GM19324 (cell line): ENCODE data around the gene LOXL3.

Source experiments
- ATAC-seq: cut with Tn5 transposase; IDR thresholded peaks from one replicate; pipeline ENCODE4 v1.9.1; 2021; ENCODE audit warnings: mild to moderate bottlenecking, moderate library complexity; ENCODE audit not compliant: unreplicated experiment, low FRiP score

Gene LOXL3

DNA sequence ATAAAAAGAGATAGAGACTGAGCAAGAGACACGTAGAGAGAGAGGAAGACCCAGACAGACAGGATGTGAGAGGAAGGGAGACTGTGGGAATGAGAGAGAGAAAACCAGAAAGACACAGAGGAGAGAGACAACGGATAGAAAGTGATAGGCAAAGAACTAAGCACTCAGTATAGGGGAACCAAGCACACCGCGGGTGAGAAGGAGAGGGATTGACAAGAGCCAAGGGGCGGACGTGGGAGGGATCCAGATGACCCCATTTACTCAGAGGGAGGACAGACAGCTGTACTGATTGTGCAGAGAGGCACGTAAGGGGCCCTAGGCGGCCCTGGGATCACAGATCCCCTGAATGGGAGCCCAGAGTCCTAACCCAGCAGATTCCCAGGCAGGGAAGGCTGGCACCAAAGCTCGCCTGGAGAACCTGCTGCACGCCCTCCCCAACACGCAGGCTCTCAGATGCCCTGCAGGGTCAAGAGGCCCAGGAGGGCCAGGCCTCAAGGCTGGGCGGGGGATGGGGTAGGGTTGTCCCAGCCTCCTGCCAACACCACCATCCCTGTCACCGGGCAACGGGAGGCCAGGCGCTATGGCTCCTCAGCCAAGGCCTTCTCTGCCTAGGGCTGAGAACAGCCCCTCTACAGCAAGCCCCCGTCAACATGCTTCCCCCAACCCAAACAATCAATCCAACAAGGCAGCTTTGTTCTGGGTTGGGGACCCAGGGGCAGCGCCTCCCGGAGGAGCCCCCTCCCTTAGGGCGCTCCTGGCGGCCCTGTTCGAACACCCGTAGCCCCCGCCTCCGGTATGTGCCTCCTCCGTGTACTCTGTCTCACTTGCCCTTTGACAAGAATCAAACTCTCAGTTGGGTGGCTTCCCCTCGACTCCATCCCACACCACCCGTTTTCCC is 579 bp downstream of the LOXL3 start:
- no peak for ATAC-seq

- ATAC-seq, result no peak
Observed at GRCh38 chr2:74551942-74552913, 1.5 kb downstream of the LOXL3 start.

GRCh38 chr2:74551530-74551929 is 2.2 kb downstream of the LOXL3 start:
- ATAC-seq, result no peak

DNA sequence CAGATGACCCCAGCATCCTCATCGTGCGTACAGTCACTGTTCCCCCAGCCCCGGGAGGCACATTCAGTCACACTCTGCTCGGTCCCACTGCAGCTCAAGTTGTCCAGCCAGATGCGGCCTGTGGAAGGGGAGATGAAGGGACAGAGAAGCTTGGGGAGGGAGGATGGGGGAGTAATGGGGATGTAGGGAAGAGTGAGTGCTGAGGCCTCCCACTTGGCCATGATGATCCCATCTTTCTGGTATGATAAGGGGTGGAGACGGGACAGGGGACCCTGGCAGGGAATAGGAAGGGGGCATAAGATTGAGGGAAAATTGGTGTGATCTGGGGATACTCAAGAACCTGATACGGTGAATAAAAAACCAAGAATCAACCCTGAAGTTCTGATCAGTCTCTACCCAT is 3.5 kb downstream of the LOXL3 start:
- ATAC-seq, result no peak

- ATAC-seq, result no peak
Observed at GRCh38 chr2:74548900-74549826, 4.6 kb downstream of the LOXL3 start.

- no peak for ATAC-seq
Observed at GRCh38 chr2:74548285-74548899, 5.3 kb downstream of the LOXL3 start.

DNA sequence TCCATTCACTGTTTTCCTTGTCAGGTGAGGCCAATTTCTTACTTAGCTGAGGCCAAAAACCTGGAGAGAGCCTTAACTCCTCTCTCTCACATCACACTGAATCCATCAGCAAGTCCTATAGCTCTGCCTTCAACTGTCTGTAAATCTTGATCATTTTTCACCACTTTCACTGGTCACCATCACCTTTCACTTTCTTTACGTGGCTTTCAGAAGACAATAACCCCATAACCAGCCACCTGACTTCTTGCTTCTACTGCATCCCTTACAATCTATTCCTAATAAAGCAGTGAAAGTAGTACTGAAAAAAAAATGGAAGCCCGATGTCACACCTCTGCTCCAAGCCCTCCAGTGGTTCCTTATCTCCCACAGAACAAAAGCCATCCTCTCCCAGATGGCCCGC is 7.7 kb downstream of the LOXL3 start:
- no peak for ATAC-seq

DNA sequence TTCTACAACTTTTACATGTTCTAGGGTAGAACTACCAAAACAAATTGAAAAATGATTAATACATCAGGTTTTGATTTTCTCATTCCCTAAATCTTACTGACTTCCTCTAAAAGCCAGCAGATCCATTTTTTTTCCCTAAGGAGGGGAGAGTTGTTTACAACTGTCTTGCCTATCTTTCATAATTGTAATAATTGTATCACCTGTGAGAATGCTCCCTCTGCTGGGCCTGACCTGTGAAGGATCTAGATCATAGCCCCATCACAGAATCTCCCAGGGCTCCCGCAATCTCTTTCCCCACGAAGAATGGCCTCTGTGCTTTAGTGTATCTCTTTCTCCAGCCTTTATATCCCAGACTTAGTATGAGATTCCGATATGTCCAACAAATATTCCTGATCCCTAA is 9.1 kb downstream of the LOXL3 start:
- no peak for ATAC-seq

- ATAC-seq, result no peak
Observed at GRCh38 chr2:74542978-74543377, 10.8 kb downstream of the LOXL3 start.

GRCh38 chr2:74540291-74540690 is 13.5 kb downstream of the LOXL3 start:
- no peak for ATAC-seq

DNA sequence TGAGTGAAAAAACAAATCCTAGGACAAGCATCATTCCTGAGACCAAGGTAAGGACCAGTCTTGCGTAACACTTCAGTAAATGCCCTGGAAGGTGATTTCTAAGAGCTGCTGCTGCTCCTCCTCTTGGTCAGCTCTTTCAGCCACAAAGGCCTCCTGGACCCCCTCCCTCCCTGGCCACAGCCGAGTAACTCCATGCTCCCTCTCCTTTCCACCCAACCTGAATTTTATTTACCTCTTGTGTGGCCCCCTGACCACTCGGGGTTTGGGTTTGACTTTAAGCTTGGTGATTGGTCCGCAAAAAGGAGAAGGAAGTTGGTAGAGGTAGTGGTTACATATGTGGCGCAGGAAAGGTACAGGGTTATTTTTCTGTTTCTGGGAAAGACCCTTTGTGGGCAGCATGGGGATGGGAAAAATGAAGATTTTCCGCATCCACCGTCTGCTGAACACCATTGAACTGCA is 14.8 kb downstream of the LOXL3 start:
- no peak for ATAC-seq

DNA sequence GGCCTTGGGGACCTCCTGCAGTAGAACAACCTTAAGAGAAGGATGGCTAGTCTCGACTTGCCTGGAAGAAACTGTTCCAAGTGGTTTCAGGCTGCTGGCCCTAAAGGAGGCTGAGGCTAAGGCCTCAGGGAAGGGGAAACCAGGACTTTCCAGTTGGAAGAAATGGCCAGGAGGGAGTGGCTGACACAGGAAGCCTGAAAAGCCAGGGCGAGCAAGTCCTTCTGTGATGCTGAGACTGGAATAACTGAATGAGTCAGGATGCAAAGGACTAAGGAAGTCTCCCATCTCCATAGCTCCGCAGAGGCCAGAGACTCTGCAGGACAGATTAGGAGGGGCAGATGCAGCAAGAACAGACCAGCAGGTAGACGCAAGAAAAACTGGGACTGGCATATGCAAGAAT is 16.6 kb downstream of the LOXL3 start:
- no peak for ATAC-seq

- no peak for ATAC-seq
Observed at GRCh38 chr2:74536166-74536950, 17.4 kb downstream of the LOXL3 start.

DNA sequence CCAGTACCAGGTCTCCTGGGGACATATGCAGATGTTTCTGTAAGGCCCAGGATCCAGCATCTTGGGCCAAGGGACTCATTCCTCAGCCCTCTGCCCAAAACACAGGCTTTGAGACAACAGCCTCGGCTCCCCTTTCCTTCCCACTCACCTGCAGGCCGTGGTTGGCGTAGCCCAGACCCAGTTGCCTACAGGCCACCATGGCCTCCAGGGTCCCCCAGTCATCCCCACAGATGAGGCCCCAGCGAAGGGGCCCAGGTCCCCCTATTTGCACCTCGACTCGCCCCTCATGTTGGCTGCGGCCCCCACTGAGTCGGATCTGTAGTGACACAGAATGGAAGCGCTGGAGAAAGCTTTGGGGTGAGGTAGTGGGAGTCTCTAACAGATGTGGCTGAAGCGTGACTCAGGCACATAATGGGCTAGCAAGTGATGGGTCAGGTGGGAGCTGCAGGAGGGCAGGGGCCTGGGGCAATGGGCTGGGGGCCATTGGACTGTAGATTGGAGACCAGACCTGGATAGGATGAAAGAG is 18.2 kb downstream of the LOXL3 start:
- no peak for ATAC-seq

DNA sequence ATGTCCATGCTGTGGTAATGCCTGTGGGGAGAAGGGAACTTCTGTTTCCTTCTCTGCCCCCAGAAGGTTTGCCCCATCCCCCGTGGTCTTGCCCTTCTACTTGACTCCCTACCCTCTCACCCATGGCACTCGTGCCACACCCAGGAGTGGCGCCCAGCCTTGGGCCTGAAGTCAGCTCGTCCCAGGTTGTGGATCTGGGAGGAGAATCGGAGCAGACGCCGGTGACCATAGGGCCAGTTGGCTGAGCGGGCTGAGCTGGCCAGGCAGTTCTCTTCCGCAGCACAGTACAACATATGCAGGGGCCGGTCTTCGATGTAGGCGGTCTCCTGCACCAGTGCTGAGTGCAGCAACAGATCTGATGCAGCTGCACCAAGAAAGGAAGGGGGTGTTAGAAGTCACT is 19.3 kb downstream of the LOXL3 start:
- ATAC-seq, result no peak

DNA sequence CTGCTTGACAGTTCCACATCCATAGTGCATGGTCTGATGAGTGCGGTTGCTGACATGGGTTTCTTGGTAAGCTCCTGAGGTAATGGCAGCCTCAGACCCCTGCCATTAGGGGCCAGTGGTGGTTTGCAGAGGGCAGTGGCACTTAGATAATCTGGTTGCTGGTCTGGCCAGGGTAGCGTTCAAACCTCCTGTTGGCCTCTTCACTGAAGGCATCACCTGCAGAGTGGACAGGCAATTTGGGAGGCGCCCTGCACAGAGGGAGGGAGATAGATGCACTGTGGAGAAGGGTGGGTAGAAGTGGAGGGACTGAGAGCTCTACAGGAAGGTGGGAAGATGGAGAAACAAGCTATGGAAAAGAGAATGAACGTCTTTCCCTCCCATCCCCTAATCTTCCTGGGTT is 20.3 kb downstream of the LOXL3 start:
- no peak for ATAC-seq

DNA sequence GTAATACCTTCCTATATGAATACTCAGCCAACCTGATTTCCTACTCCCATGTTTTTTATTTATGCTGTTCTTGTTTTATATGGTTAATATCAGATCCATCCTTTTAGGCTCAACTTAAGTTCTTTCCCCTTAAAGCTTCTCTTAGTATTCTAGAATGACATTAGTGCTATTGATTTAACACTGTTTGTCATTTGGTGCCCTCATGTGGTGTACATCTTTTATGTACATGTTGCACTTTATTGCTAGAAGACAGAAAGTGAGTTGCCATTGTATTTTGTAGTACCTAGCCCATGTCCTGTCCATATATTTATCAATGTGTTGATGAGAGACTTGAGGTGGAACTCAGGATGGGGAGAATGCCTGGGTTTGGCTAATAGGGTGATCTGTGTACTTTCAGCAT is 21.5 kb downstream of the LOXL3 start:
- no peak for ATAC-seq

- no peak for ATAC-seq
Observed at GRCh38 chr2:74531666-74532065, 22.1 kb downstream of the LOXL3 start.
